ENCODE data around the gene RPL3. TPM values are rescaled to one million over a fixed set of nuclear protein-coding genes. Genes with fewer than 3 reads are reported as not detected.
"Not testable (repeated sequence)": the region's sequence is repeated elsewhere in the genome, so short reads cannot be mapped to it uniquely, and the experiment has no call there.

RPL3 gene
- total RNA-seq = 1,774 TPM

DNA sequence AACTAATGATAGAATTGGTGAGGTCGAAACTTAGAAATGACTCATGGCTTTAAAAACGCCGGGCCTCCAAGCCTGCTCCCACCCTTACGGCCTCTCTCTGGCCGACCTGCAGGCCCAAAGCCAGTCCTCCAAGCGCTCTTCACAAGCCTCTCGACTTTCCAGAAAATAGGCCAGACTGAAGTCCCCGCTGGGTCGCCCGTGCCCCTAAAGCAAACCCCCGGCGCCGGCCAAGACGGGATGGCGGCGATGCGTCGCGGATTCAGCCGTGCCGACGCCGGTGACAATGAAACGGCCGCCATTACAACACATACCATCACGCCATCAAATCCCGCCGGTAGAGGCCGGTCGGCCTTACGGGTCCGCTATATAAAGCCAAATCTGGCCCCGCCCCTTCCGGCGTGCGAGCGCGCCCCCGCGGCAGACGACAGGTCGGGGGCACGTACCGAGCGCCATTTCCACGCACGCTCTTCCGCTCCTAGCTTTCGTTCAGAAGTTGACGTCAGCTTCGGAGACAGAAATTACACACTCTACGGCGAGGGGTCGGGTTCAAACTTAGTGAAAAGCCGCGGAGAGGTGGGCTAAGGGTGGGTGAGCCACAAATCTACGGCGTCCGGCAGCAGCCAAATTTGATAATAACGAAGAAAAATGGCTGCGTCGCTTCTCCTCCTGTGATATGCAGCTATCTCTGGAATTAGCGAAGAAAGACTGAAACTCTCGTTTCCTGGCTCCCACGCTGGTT lies at the start of gene RPL3:
TSS of gene RPL3 (minus strand) at position 340 of the 739 bp plus-strand sequence. CDS start at position 314, 26 bp downstream.
- ATAC-seq = peak; percentile 87

DNA sequence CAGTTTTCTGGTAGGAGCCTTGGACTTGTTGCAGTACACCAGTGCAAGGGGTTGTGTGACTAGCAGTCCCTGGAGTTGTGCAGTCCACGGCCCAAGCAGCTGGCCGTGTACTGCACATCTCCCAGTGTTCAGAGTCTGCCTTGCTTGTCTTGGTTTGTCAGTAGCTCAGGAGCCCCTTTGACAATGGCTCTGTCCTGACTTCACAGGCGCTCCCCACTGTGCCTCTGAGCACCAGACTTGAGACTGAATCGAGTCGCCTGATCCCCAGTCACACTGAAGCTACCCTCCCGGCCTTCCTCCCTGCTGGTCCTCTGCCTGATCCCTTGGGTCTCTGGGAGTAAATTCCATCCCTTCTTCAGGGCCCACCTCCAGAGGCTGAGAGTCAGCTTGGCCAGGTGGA lies 49.8 kb upstream of the RPL3 start:
- ATAC-seq = no peak

DNA sequence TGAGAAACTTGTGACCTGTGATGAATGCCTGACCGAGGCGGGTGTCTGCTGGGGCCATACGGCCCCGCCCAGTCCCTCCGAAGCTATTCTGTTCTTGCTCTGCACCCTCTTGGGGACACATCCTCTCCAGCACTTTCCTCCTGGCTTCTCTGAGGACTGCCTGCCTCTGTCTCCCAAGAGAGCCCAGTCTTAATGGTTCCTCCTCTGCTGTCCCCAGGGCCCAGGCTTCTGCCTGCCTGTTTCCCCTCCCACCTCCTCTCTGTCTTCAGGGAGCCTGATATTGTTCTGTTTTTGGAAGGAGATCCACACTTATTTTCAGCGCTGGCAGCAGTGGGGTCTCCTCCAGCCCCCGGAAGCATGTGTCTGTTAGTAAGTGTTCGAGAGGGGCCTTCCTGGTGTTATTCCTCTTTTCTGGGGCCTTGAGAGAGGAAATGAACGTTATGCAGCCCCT lies 49.1 kb upstream of the RPL3 start:
- no peak for ATAC-seq

DNA sequence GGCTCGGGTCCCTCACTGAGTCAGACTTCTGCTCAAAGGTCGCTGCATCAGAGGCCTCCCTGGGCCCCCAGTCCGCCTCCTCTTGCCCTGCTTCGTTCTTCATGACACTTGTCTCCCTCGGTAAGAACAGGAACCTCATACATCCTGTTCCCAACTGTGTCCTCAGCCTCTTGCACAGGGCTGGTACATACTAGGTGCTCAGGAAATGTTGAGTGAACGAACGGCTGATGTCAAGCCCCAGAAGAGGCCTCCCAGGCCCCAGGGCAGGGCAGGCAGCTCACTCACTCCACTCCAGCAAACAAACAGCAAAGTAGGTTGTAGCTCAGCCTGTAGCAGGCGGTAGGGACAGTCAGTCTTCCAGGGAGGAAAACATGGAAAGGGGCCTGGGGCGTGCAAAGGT lies 47.6 kb upstream of the RPL3 start:
- ATAC-seq = peak; percentile 56

DNA sequence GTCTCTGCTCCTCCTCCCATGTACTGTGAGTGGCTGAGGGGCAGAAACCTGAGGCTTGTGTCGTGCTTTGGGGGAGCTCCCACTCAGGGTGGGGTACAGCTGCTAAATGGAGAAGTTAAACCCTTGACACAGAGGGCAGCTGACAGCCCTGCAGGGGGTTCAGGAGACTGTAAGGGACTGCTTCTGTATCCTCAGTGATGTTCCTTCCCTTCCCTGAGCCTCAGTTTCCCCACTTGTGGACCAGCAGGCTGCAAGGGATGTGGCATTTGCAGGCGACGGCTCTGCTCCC lies 46.0 kb upstream of the RPL3 start:
- no peak for ATAC-seq

DNA sequence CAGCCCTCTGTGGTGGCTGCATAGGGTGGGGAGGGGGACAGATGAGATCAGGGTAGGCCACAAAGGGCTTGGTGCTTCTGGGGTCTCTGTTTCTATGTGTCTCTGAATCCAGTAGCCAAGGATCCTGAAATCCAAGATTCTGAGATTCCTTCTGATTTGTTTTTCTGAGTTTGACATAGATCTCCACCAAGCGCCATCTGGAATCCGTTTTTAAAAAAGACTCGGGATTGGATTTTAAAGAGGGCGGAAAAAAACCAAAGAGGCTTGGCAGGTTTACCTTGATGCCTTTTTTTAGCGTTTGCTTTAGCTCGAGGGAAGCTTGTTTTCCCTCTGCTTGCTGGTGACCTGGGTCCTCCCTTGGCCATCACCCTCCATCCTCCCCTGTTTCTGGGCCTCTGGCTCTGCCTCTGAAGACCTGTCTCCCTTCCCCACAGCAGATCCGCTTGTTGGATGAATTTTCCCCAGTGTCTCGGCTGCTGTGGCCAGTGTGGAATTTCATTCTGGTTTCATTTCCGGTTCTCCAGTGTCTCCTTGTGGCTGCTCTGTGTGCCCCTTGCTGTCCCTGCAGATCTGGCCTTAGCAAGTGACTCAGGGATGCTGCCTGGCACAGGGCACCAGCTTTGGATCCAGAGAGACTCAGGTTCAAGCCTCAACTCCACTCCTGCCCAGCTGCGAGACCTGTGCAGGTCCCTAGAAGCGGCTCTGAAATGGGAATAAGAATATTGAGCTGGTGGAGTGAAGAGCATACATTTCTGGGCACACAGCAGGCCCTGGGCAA lies 45.5 kb upstream of the RPL3 start:
- no peak for ATAC-seq

DNA sequence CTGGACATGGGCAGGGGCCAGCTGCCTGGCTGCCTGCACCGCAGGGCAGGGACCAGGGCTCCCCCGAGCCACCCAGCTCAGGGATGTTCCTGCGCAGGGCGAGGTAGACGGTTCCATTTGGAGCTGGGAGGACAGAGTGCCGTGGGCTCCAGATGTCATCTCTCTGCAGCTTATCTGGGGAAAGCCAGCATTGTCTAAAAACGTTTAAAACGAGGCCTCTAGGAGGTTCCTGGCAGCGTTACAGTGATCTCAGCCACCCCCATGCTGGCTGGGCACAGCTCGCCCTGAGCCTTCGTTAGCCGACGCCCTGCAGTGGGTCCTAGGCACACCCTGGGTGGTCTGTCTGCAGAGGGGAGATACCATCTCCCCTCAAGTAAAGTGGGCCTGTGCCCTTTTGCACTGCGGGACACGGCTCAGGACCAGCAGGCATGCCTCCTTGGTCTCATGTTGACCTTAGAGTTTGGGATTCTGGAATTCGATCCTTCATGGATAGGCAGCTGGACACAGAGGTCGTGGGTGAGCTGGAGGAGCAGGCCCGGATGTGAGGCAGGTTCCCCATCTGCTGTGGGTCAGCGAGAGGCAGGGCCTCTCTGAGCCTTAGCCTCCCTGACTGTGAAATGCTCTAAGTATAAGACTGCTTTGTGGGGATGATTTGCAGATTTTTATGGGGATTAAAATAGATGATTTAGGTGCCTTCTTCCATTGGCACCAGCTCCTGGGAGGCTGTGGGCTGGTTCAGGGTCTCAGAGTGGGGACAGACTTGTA lies 44.5 kb upstream of the RPL3 start:
- ATAC-seq = no peak

DNA sequence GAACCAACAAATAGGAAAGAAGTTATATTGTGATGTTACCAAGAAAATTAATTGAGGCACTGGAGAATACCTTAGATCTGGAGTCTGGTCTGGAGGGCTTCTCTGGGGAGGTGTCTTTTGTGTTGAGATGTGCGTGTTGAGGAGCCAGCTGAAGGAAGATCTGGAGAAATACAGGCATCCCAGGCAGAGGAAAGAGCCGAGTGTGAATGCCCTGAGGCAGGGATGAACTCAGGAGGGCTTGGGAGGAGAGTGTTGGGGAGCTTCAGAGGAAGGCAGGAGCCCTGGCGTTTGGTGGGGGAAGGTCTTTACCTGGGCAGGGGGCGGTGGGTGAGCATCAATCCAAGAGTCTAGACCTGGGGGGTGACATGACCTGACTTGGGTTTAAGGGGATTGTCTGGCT lies 43.5 kb upstream of the RPL3 start:
- ATAC-seq = no peak

DNA sequence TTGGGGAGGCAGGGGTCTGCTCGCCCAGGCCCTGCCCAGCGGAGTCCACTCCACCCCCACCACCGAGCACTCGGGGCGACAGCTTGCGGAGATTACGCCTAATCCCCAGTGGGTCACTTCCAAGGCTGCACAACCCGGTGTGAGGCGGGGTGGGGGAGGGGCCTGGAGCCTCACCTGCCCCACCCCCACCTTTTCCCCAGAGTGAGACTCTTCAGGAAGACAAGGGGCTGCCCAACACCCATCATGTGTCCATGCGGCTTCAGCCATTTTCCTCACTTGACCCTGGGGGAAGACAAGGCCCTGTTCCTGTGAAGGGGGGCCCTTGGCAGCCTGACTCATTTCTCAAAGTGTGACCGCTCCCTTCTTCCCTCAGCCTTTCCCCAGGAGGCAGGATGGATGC lies 42.8 kb upstream of the RPL3 start:
- no peak for ATAC-seq

DNA sequence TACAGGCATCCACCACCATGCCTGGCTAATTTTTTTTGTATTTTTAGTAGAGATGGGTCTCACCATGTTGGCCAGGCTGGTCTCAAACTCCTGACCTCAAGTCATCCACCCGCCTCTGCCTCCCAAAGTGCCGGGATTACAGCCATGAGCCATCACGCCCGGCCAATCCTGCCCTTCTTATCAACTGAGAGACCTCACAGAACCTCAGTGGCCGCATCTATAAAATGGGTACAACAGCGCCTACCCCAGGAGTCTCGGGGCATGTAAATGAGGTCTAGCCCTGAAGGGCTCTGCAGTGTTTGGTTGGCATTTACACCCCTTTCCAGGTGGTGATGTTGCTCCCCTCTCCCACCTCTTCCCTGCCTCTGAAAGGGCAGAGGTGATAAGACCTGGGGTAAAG lies 42.1 kb upstream of the RPL3 start:
- ATAC-seq = no peak

DNA sequence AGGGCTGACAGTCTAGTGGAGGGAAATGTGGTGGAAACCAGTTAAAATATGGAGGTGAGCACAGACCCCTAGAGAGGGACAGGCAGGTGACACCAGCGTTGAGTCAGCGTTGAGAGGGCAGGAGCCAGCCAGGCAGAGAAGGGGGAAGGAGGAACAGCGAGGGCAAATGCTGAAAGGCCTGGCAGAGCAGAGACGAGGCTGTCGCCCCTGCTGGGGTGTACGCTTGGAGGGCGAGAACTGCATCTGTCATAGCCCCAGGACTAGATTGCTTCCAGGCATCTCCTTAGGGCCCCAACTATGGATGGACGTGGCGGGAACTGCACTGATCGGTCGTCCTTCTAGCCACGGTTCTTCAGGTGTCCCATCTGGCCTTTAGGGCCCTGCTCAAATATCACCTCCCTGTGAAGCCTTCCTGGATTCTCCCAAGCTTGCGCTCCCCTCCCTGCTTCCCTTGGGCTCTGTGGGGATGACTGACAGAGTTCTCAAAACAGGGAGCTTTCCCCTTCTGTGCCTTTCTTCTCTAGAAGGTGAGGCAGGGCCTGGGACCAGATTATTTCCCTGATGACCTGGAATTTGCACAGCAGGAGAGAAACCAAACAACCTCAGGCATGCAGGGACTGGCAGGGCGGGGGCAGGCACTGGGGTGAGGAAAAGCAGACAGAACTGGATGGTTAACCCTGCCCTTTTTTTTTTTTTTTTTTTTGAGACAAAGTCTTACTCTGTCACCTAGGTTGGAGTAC lies 41.4 kb upstream of the RPL3 start:
- peak; percentile 75 for ATAC-seq

DNA sequence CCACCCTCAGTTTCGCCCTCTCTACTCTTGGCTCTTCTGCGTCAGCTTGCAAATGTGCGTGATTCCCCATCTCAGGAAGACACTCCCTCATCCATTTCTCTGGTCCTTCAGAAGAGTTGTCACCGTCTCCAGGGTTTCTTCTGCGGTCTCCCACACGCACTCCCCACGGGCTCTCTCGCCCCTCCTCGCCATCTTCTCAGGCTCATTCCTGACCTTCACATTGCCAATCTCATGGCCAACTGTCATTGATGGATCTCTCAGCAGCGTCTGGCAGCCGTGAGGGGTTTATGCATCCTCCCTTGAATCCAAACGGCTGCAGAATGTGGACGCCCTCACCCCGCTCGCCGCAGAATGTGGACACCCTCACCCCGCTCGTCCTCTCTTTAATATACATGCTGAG lies 40.8 kb upstream of the RPL3 start:
- ATAC-seq = no peak

DNA sequence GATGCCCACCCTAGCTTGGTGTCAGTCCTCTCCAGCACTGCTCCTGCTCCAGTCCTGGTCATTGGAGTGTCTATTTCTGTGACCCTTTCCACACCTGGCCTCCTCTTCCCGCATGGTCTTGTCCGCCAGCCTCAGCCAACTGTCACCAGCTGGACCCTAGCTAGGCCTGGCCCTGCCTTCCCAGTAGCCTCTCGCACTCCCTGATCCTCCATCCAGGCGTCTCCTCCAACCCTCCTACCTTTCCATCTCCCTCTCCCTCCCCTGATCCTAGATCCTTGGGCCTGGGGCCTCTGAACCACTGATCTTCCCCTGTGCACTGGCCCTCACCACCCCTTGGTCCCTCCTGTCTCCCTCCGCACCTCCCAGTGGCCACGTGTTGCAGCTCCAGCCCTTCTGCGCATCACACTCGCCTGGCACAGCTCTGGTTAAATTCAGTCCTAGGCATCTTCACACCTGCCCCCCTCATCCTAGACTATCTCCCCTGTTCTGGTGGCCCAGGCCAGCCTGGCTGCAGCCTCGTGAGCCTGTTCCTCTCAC lies 40.3 kb upstream of the RPL3 start:
- ATAC-seq = no peak

DNA sequence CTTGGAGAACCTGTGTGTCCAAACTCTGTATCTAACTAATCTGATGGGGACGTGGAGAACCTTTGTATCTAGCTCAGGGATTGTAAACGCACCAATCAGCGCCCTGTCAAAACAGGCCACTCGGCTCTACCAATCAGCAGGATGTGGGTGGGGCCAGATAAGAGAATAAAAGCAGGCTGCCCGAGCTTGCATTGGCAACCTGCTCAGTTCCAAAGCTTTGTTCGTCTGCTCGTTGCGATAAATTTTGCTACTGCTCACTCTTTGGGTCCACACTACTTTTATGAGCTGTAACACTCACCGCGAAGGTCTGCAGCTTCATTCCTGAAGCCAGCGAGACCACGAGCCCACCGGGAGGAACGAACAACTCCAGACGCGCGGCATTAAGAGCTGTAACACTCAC lies 38.8 kb upstream of the RPL3 start:
- not testable (repeated sequence) for ATAC-seq

DNA sequence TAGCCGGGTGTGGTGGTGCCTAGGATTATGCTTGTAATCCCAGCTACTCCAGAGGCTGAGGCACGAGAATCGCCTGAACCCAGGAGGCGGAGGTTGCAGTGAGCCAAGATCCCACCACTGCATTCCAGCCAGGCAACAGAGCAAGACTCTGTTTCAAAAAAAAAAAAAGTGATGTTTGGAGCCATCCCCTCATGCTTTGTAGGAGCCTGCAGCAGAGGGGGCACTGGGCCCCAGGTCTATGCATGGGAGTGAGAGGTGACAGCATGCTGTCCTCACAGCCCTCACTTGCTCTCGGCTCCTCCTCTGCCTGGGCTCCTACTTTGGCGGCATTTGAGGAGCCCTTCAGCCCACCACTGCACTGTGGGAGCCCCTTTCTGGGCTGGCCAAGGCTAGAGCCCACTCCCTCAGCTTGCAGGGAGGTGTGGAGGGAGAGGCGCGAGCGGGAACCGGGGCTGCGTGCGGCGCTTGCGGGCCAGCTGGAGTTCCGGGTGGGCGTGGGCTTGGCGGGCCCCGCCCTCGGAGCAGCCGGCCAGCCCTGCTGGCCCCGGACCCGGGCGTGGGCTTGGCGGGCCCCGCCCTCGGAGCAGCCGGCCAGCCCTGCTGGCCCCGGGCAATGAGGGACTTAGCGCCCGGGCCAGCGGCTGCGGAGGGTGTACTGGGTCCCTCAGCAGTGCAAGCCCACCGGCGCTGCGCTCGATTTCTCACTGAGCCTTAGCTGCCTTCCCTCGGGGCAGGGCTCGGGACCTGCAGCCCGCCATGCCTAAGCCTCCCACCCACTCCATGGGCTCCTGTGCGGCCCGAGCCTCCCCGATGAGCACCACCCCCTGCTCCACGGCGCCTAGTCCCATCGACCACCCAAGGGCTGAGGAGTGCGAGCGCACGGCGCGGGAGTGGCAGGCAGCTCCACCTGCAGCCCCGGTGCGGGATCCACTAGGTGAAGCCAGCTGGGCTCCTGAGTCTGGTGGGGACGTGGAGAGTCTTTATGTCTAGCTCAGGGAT lies 38.0 kb upstream of the RPL3 start:
- ATAC-seq = not testable (repeated sequence)

DNA sequence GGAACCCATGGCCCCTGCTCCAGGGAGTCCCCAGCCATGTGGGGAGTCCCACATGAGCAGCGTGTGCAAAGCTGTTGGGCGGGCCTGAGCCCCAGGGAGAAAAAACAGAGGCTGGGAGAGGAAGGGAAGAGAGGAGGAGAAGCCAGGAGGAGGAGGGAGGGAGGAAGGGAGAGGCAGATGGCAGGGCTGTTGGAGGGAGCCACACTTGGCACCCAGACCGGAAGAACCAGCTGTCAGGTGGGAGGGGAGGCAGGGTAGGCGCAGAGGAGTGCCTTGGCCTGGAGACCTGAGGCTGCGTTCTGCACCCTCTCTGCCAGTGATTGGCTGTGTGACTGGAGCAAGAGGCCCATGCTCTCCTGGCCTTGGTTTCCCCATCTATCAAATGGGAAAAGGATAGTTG lies 37.0 kb upstream of the RPL3 start:
- peak; percentile 75 for ATAC-seq

DNA sequence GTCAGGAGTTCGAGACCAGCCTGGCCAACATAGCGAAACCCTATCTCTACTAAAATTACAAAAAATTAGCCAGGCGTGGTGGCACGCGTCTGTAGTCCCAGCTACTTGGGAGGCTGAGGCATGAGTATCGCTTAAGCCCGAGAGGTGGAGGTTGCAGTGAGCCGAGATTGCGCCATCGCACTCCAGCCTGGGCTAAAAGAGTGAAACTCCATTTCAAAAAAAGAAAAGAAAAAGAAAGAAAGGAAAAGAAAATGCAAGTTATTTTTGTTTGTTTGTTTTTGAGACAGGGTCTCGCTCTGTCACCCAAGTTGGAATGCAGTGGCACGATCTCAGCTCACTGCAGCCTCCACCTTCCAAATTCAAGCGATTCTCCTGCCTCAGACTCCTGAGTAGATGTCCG lies 36.4 kb upstream of the RPL3 start:
- not testable (repeated sequence) for ATAC-seq

DNA sequence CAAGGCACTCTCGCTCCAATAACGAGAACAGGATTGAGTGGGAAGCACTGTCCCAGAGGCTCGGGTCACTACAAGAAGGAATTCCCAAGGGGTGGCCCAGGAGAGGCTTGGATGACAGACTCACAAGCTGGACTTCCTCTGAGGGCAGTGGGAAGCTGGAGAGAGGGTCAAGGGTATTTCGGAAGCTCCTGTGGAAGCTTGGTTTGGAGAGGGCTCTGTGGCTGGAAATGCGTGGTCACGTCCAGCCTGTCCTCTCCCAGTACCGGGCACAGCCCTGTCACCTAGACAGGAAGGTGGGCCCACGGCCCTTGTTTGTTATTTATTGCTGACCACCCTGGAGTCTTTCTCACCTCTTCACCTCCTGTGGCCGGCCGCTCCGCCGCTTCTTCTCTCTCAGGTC lies 35.7 kb upstream of the RPL3 start:
- no peak for ATAC-seq

DNA sequence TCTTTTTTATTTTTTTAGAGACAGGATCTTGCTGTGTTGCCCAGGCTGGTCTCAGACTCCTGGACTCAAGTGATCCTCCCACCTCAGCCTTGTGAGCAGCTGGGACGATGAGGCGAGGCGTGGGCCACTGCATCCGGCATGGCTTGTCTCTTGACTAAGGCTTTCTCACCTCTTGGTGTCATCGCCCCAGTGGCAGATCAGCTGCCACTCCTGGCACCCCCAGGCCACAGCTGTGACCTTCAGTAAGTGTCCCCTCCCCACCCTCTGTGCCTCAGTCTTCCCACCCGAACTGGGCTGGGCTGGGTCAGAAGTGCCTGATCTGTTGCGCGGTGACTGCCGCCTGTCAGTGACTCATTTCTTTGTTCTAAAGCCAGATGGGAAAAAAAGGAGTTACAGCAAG lies 33.9 kb upstream of the RPL3 start:
- peak; percentile 63 for ATAC-seq

DNA sequence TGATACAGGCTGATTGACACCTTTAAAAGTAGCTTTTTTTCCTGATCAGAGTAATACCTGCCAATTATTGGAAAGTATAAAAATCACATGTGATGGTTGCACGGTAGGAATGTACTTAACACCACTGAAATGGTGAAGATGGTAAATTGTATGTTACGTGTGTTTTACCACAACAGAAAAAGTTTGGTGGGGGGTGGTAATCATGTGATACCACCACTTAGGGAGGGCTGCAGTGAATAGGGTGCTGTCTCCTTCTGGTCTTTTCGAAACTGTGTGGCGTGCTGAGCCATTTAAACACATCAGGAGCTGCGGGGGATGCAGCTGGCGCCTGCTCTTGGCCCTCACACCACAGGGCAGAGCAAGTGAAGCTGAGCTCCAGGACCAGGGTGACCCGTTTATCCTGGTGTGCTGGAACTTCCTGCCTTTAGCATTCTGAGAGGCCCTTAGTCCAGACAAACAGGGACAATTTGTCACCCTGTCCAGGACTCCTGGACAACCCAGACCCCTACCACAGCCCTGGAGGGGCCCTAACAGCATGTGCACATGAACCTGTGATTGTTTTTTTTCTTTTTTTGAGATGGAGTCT lies 33.0 kb upstream of the RPL3 start:
- ATAC-seq = peak; percentile 7

DNA sequence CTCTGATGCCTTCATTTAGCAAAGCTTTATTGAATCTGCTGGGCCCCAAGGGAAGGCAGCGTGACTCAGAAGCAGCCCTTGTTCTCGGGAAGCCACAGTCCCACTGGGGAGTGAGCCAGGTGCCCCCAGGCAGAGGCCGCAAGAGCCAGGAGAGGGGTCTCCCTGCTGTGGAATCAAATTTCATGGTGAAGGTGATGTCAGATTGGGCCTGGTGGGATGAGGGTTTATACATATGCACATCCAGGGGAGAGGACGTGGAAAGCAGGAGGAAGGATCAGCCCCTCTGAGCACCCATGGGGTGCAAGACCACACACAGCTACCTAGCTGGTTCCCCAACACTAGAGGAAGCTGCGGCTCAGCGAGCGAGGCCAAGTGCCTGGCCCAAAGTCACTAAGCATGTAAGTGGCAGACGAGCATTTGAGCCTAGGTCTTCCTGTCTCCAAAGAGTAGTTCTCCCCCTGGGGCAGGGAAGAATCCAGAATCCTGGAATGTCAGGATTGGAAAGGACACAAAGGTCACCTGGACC lies 32.3 kb upstream of the RPL3 start:
- ATAC-seq = peak; percentile 18

All from esophagus mucosa (tissue), 1 donor.